Measurements from ENCODE around the gene TULP1. TPM values are rescaled to one million over a fixed set of nuclear protein-coding genes. Genes with fewer than 3 reads are reported as not detected.

TULP1 gene
- total RNA-seq, 4 donors from 2014 or later, result not detected

DNA sequence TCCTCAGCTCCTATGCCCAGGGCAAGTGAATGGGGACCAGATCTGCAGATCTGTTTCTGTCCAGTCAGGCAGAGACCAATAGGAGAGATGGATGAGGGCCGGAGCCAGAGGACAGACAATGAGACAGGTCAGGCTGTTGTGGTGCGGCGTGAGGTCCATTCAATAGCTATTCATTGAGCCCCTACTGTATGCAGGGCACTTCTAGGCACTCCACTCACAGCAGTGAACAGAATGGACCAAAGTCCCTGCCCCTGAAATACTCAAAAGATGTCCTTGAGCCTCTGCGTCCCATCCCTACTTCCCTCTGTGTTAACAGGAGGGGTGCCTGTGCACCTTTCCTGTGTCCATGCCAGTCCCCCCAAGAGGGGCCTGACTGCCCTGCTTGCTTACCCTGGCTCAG lies 8.5 kb upstream of the TULP1 start:
- TF ChIP-seq, protein P1, sequence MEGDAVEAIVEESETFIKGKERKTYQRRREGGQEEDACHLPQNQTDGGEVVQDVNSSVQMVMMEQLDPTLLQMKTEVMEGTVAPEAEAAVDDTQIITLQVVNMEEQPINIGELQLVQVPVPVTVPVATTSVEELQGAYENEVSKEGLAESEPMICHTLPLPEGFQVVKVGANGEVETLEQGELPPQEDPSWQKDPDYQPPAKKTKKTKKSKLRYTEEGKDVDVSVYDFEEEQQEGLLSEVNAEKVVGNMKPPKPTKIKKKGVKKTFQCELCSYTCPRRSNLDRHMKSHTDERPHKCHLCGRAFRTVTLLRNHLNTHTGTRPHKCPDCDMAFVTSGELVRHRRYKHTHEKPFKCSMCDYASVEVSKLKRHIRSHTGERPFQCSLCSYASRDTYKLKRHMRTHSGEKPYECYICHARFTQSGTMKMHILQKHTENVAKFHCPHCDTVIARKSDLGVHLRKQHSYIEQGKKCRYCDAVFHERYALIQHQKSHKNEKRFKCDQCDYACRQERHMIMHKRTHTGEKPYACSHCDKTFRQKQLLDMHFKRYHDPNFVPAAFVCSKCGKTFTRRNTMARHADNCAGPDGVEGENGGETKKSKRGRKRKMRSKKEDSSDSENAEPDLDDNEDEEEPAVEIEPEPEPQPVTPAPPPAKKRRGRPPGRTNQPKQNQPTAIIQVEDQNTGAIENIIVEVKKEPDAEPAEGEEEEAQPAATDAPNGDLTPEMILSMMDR (IDR thresholded peaks at IDR 0.05; ENCODE audit: low read depth), result no peak

DNA sequence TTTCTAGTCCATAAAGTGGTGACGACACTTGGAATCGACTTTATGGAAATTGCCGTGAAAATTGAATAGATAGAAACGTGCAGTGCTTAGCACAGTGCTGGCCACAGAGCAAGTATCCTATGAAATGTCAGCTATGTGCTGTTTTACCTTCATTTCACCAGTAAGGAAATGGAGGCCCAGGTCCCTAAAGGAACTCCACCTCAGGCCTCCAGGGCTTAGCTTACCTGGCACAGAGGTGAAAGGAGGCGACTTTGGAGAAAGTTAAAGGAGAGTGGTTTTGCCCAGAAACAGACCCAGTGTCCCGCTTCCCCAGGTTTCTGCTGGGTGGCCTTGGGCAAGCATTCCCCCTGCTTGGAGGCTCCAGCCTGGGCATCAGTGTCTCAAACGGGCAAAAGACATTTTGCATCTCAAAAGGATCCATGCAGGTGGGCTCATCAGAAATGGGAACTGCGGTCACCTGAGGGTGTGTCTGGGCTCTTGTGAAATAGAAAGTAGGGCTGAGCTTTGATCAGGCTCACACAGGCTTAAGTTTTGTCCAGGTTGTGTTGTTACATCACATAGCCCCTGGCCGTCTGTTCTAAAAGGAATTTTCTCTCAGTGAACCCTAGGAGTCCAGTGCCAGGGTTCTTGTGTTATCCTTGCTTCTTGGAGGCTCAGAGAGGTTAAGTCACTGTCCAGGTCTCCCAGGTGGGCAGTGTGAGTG lies 6.8 kb upstream of the TULP1 start:
- TF ChIP-seq, protein P1 (IDR thresholded peaks at IDR 0.05; ENCODE audit: low read depth), result no peak

DNA sequence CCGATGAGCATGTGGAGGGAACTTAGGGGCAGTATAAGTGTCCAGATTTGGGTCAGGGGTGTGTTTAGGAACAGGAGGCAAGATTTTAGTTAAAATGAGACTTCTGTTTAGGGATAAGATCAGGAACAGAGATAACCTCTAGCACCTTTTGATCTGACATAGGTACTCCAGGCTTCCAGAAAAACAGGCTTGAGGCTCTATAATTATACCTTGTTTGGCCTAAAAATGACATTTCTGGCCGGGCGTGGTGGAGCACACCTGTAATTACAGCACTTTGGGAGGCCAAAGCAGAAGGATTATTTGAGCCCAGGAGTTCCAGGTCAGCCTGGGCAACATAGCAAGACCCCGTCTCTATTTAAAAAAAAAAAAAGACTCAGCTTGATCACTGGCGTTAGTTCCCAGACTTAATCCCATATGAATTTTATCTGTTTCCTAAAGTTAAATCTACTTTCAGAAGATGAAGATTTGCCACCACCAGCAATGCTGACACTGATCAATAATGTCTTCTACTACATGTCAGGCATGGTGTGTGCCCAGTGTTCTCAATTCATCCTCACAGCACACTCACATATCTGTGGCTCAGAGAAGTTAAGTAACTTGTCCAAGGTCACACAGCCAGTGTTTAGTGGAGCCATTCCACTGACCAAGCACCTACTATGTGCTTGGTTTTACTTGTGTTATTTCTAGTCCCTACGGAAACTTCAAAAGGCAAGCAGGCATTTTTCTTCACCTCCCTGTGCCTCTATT lies 6.0 kb upstream of the TULP1 start:
- TF ChIP-seq, protein P1 (IDR thresholded peaks at IDR 0.05; ENCODE audit: low read depth), result no peak

DNA sequence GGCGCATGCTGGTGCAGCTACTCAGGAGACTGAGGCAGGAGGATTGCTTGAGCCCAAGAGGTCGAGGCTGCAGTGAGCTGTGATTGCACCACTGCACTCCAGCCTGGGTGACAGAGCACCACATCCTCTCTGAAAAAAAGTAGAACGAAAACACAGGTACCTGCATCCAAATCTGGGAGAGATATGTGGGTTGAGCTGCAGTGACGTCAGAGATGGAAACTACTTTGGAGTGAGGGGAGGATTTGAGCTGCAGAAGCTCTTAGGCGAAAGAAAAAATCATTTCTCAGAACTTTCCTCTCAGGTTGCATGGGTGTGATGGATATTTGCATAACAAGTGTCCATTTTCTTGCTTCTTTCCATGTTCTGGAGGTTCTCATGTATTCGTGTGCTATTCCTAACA lies 4.0 kb upstream of the TULP1 start:
- TF ChIP-seq, protein P1 (IDR thresholded peaks at IDR 0.05; ENCODE audit: low read depth), result no peak

DNA sequence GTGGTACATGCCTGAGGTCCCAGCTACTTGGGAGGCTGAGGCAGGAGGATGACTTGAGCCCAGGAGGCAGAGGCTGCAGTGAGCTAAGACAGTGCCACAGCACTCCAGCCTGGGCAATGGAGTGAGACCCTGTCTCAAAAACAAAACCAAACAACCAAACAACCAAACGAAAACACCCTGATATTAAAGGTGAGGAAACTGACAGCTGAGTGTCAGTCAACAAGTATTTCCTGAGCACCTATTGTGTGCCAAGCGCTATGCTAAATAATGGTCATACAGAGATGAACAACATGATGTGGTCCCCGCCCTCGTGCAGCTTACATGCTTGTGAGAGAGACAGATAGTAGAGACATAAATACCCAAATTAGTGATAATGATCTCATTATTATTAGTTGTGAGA lies 1.9 kb upstream of the TULP1 start:
- TF ChIP-seq, protein P1 (IDR thresholded peaks at IDR 0.05; ENCODE audit: low read depth), result no peak

DNA sequence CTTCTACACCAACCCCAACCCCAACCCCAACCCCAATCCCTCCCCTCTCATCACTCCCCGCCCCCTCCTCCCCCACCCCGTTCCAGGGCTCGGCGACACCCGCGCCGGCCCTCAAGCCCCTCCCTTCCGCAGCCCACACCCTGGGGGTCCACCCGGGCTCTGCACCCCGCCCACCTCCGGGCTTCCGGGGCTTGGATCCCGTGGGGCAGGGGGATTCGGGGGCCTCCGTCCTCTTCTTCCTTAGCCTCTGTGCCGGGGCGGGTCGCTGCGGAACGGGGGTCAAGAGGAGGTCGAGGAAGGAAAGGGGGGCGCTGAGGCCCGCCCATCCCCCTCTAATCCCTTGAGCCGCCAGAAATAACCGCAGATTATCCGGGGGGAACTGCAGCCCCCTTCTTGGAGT lies 690 bp downstream of the TULP1 start:
- TF ChIP-seq, protein P1 (IDR thresholded peaks at IDR 0.05; ENCODE audit: low read depth), result no peak

DNA sequence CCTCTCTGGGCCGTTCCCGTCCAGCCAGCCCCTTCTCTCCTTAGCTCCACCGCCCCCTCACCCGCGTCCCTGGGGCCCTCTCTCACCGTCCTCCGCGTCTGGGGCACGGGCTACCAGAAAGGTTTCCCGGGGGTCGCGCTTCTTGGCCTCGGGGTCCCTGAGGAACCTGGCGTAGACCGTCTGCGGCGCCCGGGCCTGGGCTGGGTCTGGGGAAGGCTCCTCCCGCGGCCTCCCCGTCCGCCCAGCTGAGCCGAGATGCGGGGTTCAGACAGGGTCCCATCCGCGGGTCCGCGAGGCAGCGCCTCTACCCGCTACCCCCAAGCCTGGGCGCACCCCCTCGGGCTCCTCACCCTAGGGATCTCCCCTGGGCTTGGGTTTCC lies 1.1 kb downstream of the TULP1 start:
- TF ChIP-seq, protein P1 (IDR thresholded peaks at IDR 0.05; ENCODE audit: low read depth), result no peak
